GM15510 (cell line): ENCODE measurements around the gene NPR2.
A peak's percentile ranks its signal among the peaks of the same experiment; 100 is the strongest.

Experiments used
- POLR2A ChIP-seq: IDR thresholded peaks from 3 replicates; pipeline ENCODE4 v1.6.1; 2011; ENCODE audit warnings: borderline replicate concordance; ENCODE audit not compliant: insufficient read length; ENCODE audit errors: extremely low read depth

The NPR2 gene

DNA sequence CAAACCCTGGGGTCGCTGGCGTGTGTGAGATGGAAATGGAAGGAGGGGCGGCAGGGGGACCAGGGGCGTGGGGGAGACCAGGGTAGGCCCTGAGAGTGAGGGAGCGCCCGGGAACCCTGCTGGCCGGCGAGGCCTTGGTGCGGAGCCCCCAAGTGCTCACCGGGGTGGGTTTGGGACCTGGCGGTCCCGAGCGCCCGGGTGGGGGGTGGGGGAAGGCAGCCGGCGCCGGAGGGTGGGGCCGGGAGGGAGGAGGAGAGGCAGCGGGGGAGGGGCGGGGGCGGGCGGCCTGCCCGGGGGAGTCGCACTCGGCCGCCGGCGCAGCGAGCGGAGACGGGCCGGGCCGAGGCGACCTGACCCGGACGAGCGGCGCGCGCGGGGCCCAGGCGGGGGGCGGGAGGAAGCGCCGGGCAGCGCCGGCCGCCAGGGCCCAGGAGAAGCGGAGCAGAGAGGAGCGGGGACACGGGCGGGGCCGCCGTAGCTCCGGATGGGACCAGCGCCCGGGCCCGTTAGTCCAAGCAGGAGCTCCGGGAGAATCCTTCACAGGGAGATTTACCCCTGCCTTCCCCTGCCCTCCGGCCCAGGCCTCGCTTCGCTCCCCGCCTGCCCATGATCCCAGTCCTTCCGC, at the start of gene NPR2:
Gene NPR2 (plus strand): TSS at position 295 of the 625 bp plus-strand sequence. CDS start 818 bp downstream, outside the sequence.
- no peak for TF ChIP-seq POLR2A

DNA sequence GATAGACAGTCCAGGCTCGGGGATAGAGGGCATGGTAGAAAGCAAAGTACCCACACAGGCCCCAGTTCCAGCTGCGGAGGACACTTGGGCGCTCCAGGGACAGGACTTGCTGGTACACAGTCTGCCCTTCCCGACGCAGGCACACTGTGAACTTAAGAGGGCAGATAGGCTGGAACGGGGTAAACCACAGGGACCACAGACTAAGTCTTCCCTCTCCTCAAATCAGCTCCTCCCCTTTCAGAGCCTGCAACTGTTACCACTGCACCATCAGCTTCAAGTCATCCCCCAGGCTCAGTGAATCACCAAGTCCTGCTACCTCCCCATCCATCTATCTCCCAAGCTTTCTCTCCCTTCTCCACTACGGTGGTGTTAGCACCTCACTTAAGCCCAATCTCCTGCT, 49.7 kb upstream of the NPR2 start:
- TF ChIP-seq POLR2A: no peak

DNA sequence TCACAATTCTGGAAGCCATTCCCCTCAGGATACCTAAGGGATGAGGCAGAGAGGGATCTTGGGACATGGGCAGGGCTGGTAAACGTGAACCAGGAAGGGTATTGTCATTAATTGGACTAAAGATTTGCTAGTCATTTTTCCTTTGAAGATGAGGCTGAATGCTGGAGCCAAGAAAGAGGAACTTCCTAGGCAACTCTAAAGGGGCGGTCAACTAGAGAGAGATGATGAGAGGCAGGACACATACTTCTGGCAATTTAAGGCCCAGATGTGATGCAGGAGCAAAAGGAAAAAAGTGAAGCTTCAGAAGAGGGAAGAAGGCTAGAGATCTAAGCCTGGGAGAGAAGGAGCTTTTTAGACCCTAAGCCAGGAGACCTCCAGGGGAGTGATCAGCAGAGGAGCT, 47.9 kb upstream of the NPR2 start:
- no peak for TF ChIP-seq POLR2A

DNA sequence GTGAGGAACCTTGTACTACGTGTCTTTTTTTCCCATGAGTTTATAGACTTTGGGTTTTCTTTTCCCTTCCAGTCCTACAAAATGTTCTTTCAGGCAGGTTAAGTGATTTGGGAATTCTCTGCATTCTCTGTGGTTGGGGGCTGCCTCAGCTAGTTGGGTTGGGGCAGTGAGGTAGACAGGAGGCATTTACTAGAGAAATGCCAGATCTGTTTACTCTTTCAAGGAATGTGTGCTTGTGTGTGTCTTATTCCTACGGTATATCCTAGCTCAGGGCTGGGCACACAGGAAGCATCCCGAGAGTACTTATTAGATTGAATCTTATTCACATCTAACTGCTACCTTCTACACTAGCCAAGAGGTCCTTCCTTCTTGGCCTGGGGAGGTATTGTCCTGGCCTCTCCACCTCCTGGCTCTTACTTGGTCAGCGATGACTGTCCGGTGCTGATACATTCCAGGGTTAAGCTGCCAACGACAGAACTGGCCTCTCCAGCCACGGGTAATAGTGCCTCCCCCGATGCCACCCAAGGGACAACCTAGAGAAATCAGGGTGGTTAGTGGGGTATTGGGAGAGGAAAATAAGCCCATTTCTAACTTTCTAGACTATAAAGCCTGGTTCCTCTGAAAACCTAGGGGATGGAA, 47.4 kb upstream of the NPR2 start:
- TF ChIP-seq POLR2A: no peak

DNA sequence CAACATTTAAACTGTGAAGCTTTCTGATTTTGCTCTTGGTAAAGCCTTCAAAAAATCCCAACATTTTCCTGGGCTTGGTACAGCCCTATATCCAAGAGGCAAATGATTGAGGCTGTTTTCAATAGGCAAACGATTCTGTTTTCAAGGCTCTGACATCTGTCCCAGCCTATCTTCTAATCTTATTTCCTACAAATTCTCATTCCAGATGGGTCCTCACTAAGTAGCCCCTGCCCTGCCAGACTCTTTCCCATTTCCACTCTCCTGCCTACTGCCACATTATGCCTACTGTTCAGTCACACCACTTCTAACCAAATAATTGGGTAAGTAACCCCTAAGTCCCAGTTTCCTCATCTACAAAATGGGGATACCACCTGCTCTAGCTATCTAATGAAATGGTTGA, 45.8 kb upstream of the NPR2 start:
- no peak for TF ChIP-seq POLR2A

DNA sequence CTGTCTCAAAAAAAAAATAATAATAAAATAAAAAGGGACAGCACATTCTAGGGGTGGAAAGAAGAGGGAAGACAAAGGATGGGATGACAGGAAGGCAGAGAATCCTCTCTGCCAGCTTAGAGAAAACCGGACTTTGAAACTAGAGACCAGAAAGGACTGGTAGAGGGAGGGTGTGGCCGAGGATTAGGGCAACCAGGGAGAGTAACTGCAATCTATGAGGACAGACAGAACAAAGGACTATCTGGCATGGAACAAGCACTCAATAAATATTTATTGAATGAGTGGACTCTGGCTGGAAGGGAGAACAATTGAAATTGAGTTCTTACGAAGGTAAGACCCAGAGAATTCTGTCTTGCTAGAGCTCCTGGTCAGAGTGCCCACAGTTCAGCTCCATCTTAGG, 44.8 kb upstream of the NPR2 start:
- no peak for TF ChIP-seq POLR2A

DNA sequence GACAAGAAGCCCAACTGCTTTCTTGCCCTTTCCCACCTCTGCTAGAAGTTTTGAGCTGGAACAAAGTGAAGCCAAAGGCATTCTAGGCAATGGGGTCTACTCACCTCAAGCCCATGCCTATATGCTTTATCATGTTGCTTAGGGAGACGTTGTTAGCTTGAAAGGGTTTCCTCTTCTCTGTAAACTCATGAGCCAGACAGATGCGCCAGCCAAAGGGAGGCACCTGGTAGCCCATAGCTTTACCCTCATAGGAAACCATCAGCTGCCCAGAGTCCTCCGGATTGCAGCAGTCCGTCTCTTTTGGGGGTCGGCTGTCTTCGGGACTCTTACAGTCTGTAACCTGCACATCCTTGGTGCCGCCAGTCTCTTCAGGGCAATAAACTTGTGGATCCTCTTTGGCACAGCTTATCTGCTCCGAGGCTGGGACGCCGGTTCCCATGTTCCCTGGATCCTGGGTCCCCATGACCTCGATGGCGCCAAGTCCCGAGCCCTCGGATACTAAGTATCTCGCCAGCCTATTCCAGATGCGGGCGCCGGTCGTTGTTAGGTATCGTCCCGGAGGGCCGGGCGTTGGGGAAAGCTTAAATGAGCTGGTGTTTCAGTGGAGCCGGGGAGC, 43.0 kb upstream of the NPR2 start:
- TF ChIP-seq POLR2A: no peak

DNA sequence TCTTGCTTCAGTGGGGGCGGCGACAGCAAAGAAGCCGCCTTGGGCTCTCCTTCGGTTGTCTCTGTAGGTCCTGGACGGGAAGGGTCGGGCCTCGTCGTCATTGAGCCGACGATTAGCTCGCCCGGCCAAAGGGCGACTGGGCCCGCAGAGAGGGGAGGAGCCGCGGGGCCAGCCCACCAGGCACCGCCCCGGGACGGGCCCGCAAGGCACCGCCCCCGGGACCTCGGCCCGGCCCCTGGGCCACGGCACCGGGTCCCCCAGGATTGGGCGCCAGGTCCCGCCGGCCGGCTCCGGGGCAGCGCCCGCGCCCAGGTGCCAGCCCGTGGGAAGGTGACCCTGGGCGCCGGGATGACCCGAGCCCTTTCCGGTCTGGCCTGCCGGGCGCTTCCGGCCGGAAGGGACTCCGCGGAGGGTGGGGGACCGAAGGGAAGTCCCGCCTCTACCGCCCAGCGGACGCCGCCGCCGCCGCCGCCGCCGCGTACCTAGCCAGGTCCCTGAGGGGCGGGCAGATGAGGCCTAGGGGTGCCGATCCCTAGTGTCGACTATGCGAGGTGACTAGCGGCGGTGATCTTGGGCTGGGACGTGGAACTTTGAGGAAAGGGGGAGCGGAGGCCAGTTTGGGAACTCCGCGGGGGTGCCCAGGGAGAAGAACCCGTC, 42.4 kb upstream of the NPR2 start, which contains the start of the genes GBA2 and RGP1:
Gene GBA2 (minus strand): TSS at position 371 of the 657 bp plus-strand sequence. CDS start 524 bp downstream, outside the sequence.
Gene RGP1 (plus strand): TSS at position 430 of the 657 bp plus-strand sequence. CDS start 469 bp downstream, outside the sequence.
- peak; percentile 75 for TF ChIP-seq POLR2A

DNA sequence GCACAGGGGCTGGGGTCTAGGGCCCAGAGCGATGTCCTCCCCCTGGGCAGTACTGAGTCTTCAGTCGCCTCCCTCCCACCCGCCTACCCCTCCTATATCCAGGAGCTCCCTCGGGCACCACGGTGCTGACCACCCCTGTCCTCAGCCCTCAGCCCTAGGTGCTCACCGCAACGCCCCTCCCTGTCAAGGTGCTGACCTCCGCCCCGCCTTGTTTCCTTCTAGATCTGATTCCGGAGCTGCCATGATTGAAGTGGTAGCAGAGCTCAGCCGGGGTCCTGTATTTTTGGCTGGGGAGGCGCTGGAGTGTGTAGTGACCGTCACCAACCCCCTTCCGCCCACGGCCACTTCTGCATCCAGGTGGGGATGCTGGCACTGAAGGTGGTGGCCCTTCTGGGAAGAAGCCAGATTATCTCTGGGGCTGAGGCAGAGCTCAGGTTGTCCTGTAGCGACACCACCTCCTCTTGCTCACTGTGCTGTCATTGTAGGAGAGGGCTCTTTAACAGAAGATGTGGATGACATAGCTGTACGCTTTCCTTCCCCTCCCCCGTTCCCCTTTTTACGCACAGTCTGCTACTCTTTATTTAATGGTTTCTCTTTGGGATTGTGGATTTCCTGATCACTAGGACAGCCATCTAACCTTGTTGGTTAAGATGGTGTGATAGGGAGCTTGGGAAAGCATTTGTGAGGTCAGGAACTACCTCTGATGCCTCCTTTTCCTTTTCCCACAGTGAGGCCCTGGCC, 41.7 kb upstream of the NPR2 start:
- TF ChIP-seq POLR2A: no peak

DNA sequence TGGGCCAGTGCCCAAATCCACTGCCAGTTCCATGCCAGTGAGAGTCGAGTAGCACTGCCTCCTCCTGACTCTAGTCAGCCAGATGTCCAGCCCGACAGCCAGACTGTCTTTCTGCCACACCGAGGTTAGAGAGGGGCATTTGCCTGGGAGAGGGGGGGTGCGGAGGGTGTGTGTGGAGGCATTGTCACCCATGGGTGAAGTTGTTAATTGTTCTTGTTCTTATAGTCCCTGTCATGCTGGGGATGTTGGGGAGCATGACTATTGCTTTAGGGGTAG, 41.2 kb upstream of the NPR2 start:
- no peak for TF ChIP-seq POLR2A

DNA sequence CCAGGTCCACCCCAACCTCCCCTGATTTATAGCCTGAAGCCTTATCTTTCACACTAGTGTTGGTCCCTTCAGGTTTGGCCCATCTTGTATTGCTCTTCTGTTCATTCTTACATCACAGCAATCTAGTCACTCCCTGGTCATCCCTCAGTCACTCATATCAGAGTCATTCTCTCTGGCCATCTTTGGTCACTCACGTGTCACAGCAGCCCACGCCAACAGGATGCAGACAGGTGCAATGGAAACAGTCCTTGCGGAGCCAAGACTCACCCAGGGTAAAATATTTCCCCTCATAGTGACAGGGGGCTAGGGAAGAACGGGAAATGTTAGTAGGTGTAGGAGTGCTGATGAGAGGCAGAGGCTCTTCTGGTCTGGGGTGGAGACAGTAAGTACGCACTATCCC, 37.9 kb upstream of the NPR2 start:
- no peak for TF ChIP-seq POLR2A

DNA sequence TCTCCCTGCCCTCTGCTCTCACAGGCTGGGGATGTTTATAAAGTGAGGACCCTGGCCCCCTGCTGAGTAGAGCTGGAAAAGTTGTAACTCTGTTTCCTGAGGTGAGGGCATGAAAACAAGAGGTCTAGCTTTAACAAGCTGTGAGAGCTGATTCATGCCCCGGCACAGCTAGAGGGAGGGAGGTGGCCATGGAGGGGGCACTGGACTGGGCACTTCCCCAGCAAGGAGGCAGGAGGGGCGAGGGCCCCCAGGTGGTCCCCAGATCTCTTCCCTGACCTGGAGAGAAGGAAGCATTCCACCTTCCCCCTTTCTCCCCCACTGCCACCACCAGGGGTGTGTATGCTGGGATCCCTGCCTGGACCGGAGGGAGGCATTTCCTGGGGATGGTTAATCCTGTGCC, 37.1 kb upstream of the NPR2 start, which contains the start of gene MSMP:
Gene MSMP (minus strand): TSS at position 13 of the 400 bp plus-strand sequence. CDS start 147 bp downstream, outside the sequence.
- TF ChIP-seq POLR2A: no peak

DNA sequence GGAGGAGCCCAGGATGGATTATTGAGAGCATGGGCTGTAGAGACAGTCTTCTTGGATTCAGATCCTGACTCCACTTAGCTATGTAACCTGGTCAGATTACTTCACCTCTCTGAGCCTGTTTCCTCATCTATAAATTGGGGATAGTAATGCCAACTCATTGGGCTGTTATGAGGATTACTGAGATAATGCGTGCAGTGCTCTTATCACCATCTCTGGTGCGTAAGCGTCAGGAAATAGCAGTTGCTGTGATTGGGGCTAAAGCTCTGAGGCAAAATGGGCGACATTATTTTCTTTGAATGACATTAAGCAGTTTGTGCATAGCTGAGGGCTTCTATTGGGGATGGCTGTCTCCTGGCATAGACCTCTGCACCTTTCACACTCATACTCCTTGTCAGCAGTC, 36.3 kb upstream of the NPR2 start:
- TF ChIP-seq POLR2A: no peak

DNA sequence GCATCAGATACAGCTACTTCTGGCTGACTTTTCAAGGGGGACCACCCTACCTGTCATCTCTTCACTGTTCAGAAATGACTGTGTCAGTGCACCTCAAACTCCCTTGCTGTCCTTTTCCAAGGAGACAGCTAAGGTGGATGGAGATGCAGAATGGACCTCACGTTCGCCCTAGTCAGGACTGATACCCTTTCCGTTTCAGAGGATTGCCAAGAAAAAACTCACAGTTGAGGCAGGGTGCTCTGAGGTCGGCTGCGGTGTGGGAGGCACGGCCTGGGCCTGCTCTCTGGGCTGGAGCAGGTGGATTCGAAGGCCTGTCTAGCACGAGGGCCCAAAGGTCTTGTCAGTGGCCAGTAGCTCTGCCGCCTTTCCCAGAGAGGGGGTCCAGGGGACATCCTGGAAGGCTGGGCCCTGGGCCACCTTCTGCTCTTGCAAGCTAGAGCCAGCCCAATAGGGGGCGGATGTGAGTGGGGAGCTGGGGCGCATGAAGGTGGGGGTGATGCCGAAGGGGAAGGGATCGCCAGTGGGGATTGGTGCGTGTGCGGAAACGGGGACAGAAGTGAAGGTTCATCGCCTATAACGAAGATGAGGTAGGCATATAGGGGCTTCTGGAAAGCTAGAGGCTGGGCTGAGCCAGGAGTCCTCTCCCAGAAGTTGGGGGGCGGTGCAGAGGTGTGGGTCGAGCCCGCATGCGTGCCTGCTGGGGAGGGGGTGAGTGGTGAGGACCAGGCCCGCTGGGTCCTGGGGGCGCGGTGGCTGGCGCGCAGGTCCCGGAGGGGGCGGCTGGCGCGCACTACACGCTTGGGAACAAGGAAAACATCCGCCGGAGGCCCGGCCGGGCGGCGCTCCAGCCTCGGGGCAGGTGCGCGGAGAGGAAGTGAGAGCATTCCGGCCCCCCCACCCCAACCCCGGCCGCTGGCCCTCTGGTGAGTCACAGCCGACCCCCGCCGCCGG, 34.8 kb upstream of the NPR2 start:
- TF ChIP-seq POLR2A: peak; percentile 44

DNA sequence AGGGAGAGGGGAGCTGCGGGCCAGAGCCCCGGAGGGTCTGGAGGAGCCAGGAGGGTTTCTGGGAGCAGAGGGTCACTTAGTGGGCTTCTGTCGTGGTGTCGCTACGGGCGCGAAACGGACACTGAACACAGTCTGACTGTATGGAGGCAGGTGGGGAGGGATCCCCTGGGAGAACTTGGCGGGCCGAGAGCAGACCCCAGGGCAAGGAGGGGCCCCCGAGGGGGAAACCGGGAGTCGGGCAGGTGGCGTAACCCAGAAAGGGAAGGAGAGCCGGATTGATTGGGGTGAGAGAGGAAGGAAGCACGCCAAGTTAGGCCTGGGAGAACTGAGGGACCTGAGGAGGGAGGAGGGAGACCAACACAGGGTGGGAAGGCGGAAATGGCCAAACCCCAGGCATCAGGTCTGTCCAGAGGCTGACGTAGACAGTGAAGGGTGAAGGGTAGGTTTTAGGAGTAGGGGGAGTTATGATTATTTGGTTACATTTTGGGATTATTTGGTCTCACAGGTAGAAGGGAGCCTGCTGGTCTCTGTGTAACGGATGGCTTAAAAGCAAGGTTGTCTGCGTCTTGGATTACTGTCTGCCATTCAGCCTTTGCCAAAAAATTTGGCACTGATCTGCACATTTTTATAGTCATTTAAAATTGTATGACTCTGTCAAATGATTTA, 34.0 kb upstream of the NPR2 start:
- peak; percentile 52 for TF ChIP-seq POLR2A
